Right kidney (tissue), 1 donor: ENCODE measurements around the gene SLC4A1.

Experiments
- DNase-seq: peaks from one replicate; pipeline ENCODE4 v3.0.0-alpha.2; 2016

The SLC4A1 gene

DNA sequence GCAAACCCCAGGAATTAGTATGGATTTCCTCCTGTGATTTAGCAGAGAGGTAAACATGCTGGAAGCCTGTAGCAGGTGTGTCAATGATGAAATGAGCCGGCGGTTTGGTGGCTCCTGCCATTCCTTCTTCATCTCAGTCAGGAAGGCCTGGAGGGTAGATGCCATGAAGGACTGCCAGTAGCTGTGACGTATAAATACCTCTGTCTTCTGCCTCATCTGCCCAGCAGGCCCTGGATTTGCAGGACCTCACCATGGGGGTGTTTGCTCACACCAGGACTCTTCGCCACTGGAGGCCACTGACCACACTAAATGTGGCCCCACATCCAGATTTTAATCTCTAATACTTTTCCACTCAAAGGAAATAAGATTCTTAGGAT is 16.1 kb upstream of the SLC4A1 start:
- no peak for DNase-seq

DNA sequence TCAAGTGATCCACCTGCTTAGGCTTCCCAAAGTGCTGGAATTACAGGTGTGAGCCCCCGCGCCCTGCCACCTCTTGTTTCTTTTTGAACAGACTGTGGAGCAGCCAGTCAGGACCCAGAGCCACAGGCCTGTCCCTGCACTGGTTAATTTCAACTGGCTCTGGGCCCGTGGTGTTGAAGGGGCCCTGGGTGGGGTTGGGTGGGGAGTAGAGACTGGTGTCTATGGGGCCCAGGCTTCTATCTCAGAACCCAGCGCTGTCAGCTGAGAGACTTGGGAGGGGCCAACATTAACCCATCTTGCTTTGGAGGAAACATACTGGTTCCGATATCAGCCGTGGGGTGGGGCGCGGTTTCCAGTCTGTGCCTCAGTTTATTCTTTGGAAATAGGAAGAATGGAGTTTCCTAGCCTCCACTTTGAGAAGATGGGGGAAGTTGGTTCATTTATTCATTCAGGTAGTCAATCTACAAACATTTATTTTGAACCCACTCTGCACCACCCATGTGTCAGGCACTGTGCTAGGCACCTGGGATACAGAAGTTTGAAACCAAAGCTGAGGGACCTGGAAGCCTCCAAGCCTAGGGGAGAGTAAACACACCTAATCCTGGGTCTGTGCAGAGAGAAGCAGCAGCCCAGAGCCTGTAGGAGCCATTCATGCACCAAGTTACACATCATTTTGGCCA is 15.5 kb upstream of the SLC4A1 start:
- DNase-seq, result no peak

DNA sequence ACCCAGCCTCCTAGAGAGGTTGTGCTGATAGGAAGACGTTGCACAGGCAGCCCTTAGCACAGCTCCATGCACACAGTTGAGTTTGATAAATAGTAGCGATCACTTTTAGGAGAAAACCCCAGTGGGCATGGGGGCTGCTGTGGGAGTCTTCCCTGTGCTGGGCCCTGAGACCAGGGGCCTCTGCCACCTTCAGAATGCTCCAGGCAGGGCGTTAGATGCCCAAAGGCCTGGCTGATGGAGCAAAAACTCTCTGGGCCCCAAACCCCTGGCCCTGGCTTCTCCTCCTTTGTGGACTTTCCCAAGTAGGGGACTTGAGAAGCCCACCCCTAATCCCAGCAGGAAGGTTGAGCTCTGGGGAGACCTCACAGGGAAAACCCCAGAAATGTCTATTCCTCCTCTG is 14.3 kb upstream of the SLC4A1 start:
- no peak for DNase-seq

DNA sequence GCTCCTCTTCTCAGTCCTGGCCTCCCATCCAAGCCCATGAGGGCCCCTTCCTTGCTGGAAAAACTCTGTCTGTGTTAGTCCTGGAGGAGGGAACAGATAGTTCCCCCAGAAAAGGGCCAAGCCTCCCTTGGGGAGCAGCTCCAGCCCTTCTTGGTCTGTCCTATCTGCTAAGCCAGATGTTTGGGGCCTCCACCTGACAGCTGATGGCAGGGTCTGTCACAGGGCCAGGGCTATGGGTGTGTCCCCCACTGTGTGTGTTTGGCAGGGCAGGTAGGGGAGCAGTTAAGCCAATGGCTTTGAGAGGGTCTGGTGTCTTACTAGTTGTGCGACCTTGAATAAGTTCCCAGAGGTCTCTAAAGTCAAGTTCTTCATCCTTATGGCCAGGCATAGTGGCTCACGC is 13.6 kb upstream of the SLC4A1 start:
- no peak for DNase-seq

DNA sequence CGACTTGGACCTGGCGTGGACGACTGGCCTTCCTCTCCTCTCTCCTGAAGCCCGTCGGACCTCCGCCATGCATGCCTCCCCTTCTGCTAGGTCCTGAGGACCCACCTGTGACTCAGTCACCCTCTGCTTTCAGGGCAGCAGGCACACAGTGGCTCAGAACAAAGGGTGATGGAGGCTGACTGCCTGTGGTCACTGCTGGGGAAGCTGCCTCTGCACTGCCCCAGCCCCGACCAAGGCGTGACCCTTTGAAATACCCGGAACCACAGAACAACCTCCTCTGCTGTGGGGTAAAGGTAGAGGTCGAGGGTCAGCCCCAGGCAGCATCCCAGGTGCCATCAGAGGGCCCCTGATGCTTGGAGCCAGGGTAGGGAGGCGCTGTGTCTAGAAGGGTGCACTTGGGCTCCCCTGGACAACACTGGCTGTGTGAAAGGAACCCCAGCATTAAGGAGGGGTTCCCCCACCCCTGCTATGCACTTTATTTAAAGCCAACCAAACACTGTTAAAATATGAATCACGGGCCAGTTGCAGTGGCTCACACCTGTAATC is 12.5 kb upstream of the SLC4A1 start:
- DNase-seq, result no peak

DNA sequence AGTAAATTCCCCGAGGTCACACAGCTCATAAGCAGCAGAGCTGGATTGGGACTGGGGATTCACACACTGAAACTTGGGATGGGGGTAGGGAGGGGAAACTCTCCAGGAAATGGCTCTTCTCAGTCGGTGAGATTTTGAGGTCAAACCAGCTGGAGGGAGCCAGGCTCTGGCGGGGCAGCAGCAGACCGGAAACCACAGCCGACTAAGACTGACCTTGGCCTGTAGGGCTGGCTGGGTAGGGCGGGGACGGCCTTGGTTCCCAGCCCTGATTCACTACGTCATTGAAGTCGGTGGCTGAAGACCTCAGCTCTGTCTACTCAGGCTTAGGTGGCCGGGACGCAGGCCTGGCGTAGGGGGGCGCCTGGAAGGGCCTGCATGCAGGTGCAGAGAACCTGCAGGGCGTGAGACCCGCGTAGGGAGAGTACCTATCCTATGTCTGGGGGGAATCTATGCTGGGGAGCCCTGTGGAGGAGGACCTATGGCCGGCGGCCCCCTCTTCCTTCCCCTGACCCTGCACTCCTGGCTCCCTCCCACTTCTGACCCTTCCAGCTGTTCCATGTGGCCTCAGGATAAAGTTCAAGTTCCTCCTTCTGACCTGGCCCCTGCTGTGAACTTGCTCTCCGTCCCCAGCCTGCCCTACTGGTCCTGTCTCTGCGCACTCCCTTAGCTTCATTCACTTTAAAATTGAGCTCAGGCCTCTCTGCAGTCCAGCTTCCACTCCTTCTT is 11.9 kb upstream of the SLC4A1 start:
- DNase-seq, result peak; percentile 25

DNA sequence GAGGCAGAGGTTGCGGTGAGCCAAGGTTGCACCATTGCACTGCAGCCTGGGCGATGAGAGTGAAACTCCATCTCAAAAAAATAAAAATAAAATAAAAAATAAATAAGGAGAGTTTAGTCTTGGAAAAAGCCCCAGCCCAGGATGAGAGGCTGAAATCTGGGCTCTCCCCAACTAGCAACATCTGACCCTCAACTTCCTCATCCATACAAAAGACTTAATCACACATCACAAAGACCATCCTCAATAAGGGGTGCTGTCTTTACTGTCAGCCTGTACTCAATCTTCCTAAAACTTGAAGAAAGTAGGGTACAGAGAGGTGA is 11.4 kb upstream of the SLC4A1 start:
- DNase-seq, result no peak

DNA sequence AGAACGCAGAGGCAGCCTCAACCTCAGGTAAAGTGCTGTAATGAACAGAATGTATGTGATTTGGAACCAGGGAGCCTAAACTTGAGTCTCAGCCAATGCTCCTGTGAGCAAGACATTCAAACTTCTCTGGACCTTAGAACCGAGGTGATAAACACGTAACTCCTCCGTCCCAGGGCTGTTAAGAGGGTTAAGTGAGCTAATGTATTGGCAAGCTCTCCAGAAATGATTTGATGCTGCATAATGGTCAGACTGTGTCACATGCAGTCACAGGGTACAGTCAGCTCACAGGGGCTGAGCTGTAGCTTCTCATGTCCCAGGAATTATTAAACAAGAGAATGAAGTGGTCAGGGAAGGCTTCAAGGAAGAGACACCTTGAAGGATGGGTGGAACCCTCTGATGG is 10.0 kb upstream of the SLC4A1 start:
- DNase-seq, result no peak

DNA sequence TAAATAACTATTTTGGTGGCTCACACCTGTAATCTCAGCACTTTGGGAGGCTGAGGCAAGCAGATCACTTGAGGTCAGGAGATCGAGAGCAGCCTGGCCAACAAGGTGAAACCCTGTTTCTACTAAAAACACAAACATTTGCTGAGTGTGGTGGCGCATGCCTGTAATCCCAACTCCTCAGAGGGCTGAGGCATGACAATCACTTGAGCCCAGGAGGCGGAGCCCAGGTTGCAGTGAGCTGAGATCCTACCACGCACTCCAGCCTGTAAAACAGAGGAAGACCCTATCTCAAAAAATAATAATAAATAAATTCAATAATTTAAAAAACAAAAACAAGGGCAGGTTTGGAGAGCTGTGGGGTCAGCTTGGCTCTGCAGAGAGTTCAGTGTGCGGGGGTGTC is 5.7 kb upstream of the SLC4A1 start:
- no peak for DNase-seq

DNA sequence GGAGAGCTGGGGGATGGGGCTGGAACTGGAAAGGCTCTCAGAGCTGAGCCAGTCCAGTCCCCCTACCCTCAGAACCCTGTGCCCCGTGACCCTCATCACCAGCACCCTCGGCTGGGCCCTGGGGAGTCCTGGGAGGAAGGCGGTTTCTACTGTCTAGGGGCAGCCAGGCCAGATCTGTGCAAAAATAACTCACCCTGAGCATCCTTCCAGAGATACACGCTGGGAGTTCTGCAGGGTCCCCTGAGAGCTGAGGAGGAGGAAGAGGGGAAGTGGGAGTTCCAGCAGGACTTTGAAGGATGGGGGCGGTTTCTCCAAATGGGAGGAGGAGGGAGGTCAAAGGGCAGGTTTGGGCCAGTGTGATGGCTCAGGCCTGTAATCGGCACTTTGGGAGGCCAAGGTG is 5.0 kb upstream of the SLC4A1 start:
- no peak for DNase-seq

DNA sequence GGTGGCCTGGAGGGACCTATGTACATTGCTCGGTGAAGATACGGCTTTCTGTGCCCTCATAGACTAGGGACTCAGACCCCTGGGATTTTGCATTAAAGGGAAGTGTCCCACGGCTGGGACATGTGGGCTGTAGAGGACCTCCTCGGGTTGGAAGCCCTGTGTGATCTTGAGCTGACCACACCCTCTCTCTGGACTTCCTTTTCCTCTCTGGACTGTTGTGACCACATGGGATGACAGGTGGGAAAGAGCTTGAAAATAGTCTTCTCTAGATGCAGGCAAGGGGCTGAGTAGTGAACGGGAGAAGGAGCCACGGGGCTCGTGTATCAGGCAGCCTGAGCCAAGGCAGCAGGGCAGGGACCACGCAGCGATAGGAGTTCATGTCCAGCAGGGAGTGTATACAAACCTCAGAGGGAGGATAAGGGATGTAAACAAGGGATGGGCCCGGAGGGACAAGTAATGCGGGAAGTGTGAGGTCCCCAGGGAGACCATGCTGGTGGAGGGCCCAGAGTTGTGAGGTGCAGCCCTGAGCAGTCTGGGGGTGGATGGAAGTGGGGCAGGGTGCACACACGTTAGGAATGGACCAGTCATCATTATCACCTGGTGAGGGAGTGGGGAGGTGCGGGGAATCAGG is 4.5 kb upstream of the SLC4A1 start:
- DNase-seq, result no peak

DNA sequence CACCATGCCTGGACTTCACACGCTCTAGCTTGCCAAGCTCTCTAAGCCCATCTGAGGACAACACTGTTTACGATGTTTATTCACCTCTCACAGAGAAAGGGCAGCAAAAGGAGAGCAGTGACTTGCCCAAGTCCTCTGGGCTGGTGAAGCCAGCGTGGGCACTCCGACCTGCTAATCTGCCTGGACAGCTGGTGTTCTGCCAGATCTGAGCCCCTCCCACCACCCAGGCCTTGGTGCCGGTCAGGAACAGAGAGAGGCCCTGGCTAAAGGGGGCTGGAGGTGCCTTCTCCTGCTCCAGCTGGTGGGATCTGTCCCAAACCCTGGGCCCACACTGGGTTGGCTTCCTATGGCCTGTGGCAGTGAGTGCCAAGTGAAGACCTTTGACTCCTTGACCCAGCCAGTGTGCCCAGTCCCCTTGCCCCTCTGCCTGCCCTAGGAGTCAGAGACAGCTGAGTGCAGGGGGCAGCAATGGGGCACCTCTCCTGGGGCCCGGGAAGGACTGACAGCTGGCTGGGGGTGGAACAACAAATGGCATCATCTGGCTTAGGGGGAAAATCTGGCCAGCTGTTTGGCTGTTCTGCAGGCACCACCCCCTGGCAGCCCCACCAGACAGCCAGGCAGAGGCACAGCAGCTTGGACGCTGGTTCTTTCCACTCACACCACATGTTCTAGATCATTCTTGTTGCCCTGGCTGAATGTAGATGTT is 1.8 kb upstream of the SLC4A1 start:
- no peak for DNase-seq

DNA sequence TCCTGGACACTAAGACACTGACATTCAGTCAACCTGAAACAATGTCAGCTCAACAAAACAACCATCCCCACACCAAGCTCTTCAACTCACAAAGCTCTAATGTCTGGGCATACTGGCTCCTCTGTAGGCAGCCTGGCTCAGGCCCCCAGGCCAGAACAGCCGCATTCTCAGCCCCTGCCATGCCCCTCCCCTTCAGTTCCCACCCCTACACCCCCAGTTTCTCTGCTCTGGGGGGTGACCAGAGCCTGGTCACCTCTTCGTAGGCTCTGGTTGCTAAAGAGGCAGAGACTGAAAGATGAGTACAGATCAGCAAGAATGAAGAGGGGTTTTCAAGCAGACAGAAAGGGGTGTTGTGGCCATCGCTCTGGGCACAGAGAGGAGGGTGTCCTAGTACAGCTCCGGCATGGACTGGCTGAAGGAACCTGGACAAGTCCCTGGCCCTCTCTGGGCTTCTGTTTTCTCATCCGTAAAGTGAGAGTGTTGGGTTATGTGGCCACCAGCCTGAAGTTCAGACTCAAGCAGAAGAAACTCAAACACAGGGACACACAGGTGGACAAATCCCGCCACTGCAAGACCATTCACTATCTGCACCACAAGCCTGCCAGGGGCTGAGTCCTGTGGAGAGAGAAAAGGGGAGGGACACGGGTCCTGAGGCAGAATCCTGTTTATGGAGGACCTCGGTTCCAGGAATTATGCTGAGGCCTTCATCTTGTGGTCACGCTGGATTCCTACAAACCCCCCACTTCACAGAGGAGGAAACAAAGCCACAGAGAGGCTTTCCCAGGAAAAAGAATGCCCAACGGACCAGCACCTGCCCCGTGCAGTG is 987 bp upstream of the SLC4A1 start:
- DNase-seq, result no peak

DNA sequence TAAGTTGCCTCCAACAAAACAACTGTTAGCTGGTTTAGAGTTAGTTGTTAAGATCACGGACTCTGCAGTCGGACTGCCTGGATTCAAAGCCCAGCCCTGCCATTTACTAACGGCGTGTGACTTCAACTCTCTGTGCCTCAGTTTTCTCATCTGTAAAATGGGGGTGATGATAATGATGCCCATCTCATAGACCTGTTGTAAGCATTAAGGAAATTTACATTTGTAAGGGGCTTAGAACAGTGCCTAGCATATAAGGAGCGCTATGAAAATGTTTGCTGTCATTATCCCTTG is 825 bp downstream of the SLC4A1 start:
- DNase-seq, result no peak

DNA sequence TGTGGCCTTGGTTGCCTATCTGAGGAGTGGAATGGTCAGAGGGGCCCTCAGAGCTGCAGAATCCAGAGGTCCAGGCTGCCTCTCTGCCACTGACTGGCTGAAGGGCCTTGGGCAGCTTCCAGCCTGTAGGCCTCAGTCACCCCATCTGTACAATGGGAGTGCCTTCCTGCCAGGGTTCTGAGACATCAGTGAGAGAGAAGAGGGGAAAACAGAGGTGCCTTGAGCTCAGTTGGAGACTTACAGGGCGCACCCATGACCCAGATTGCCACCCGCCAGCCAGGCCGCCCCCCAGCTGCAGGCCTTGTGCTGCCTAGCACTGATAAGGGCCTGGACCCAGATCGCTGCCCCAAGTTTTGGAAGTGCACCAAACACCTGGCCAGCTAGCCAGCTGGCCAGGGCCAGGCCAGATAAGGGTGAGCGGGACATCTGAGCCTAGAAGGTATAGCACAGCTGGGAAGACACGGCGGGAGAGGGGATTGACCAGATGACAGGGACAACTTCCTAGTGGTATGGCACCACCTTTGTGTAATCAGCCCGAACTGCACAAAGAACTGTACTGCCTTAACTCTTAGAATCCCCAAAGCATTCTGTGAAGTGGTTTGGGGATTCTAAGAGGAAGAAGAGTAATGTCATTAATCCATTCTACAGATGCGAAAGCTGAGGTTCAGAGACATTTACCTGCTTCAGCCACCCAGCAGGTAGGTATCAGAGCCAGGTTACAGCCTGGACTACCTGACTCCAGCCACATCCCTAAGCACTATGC is 1.4 kb downstream of the SLC4A1 start:
- DNase-seq, result no peak

DNA sequence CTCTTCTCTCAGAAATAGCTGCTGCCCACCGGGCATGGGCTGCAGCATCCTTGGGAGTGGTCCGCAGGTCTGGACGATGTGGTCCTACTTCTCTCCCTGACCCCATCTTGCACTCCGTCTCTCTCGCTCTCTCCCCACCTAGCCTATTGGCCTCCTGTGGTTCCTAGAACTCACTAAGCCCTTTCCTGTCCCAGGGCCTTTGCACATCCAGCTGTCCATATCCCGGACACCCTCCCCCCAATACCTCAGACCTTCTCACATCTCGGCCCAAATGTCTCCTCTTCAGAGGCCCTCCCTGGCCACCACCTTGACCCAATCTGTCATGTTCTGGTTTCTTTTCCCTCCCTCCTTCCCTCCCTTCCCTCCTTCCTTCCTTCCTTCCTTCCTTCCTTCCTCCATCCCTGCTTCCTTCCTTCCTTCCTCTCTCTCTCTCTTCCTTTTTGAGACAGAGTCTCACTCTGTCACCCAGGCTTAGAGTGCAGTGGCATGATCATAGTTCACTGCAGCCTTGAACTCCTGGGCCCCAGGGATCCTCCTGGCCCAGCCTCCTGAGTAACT is 4.5 kb downstream of the SLC4A1 start:
- DNase-seq, result no peak

DNA sequence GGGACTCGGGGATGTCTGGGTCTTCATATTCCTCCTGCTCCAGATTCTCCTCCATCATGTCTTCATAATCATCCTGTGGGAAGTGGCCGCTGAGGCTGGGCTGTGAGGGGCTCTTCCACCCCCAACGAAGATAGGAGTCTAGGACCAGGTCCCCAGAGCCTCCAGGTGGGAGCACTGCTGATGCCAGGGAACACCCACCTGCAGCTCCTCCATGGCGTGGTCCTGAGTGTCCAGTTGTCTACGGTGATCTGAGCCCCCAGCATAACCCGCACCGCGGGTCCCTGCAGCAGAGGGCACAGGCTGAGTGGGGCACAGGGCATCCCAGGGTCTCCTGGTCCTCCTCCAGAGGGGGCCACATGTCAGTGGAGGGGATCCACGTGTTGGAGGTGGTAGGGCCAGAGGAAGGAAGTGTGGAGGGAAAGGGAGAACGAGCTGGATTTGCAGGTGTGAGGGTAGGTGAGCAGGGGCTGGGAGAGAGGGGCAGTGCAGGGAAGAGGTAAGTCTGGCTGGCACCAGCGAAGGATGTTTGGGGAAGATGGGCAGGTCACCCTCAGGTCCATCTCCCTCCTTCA is 5.2 kb downstream of the SLC4A1 start:
- DNase-seq, result no peak

DNA sequence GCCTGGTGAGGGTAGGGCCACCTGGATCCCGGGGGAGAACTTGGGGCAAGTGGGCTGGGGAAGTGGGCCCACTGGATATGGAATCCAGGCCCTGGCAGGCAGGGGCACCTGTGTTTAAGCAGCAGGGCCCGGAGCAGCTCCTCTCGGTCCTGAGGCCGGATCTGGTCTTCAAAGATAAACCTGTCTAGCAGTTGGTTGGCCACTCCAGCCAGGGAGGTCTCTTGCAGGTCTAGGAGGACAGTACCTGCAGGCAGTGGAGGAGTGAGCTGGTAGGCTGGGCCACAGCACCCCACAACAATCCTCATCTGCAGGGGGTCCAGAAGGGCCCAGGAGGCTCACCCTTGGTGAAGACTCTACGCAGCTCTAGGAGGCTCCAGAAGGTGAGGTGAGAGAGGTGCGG is 7.6 kb downstream of the SLC4A1 start:
- DNase-seq, result no peak

DNA sequence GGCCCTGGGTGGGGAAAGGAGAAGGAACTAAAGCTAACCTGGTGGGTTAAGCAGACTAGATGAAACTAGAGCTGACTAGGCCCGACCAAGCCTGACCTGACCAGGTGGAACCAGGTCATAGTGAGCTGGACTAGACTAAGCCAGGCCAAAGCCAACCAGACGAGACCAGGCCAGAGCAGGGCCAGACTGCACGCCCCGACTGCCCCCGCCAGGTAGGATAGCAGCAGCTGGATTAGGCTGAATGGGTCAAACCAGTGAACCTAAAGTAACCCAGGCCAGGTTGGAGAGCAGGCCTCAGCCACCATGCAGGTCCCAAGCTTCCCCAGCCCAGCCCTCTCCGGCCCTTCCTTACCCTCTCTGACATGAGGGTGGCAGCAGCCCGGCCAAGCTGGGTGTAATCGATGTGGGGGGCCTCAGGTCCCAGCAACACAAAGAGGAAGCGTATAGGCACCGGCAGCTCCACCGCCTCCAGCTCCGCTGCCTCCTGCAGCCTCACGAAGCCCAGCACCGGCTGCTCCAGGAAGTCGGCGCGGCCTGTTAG is 9.1 kb downstream of the SLC4A1 start:
- peak; percentile 28 for DNase-seq
